Umbilical cord (tissue), 2 donors: Measurements from ENCODE around the gene BMPR2. TPM values are rescaled to one million over a fixed set of nuclear protein-coding genes. Genes with fewer than 3 reads are reported as not detected.
A peak's percentile ranks its signal among the peaks of the same experiment; 100 is the strongest.

Source experiments
- DNase-seq: peaks from one replicate; pipeline ENCODE4 v3.0.0-alpha.2; 2015; ENCODE audit warnings: low spot score
- total RNA-seq: library from RNA; depleted of rRNA; stranded (reverse); fragments of >200 nt; gene quantifications from one replicate; pipeline ENCODE4 v1.2.3, GENCODE V29; 2014; ENCODE audit warnings: low replicate concordance; ENCODE audit not compliant: insufficient read depth

The BMPR2 gene
- total RNA-seq, 1 donor from 2014 or later: 37.6 TPM

DNA sequence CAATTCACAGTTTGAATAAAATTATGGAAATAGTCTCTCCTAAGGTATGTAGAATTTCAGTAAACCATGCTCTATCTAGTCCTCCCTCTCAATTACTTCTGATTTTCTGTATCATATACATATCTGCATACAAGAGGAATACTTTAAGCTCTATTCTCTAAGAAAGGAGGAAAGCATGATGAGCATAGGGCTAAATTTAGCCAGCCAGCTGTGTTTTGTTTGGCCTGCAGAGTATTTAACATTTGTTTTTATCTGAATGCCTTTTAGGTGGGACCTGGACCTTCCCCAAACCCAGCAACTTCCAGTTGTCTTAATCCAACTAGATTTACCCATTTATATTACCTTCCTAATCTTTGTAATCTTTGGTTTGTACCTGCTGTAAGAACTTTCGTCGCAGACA, 216.4 kb downstream of the BMPR2 start:
- DNase-seq: peak; percentile 33

DNA sequence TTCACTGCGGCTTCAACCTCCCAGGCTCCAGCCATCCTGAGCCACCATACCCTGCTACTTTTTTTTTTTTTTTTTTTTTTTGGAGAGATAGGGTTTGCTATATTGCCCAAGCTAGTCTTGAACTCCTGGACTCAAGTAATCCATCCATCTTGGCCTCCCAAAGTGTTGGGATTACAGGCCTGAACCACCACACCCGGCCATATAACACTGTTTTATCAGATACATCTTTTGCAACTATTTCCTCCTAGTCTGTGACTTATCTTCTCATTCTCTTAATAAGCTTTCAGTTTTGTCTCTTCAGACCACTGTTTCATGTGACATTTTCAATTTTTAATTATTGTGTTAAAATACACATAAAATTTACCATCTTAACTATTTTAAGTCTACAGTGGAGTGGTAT, 223.0 kb downstream of the BMPR2 start:
- DNase-seq: no peak

DNA sequence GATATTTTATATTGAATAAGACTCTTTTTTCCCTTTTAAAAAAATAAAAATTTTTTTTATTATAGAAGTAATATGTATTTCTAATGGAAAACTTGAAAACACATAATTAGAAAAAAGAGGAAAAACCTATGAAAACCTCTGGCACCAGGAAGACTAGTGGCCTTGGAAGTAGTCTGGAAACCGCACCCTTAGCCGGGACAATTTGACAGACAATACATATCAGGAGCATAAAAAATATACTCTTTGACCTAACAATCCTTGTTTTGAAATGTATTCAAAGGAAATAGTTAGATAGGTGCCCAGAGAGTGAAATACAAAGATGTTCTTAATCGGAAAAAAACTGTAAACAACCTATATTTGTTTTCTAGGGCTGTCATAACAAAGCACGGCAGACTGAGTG, 223.8 kb downstream of the BMPR2 start:
- no peak for DNase-seq

DNA sequence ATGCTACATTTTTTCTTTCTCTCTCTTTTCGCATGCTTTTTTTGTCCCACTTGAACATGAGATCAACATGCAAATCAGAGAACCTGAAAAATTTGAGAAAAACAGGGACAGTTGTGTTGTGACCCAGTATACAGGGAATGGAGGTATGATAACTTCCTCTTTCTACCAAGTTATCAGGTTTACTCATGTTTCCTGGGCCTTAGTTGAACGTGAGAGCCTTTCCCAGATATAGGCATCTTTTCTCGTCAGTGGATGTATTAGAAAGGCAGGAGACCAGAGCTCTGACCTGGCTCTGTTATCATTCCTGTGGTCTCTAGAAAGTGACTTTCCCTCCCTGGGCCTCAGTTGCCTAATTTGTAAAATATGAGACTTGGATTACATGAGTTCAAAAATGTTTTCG, 228.6 kb downstream of the BMPR2 start:
- DNase-seq: no peak

DNA sequence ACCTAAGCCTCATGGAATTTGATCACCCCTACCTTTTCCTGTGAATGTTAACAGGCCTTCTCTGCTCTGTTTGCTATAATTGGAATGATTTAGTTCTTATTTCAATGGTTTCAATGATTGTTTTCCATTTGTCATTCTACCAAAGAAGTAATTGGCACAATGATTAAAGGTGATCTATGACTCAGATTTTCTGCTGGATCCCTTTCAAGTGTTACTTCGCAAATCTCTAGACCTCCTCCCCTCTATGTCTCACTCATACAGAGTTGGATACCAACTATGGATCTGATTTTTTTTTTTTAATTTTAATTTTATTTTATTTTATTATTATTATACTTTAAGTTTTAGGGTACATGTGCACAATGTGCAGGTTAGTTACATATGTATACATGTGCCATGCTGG, 229.0 kb downstream of the BMPR2 start:
- no peak for DNase-seq

DNA sequence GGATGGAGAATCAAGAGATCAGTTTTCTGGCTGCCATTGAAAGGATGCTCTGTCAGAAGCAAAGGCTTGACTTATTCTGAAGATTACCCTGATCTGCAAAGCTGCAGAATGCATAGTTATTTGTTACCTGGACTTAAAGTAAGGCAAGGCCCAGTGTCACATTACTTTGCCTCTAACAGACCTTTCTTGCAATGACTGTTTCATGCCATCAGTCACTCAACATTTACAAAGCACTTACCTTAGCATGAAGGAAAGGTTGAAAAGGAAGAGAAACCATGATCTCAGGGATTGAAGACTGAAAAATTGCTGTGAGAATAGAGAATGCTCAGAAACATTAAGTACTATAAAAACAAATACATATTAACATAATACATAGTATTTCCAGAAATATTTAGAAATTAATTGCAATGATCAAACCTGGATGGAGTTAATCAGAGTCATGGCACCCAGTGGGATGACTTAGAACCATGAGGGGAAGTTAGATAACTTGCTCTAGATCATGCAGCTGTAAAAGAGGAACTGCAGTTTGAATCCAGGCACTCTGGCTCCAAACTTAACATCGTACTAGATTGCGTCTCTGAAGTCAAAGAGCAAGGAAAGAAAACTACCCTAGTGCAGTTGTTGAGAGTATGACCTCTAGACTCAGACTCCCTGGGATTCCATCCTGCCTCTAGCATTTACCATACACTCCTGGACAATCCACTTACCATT, 232.2 kb downstream of the BMPR2 start:
- DNase-seq: no peak

DNA sequence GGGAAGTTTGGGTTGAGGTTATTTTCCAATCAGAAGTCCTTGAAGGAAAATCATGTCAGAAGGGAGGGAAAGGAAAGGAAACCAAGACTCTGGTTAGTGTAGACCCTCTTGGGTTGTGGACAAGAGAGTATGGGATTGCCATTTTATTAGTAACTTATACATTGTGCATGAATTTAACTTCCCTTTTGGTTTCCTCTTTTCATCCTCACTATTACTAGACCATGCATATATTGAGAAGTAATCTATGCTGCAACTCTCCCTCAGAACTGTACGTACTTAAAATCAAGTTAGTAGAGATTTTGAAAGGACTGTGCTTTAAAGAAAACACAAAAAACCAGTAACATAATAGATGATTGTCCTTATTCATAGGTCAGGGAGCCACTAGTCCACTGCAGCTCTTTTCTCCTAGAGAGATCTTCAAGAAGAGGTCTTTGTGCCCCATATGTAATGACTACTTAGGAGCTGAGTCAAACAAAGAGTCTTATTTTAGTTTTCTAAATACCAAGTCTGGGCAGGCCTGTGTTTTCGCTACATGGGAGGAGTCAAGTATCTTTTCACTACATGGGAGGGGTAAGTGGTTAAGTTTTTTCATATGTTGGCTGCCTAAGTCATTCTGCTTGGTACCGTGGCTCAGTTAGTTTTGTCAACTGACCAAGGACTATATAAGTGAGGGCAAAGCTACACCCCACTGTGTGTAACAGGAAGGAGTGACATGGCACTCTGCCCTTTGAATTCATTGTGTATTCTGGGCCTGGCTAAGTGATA, 233.4 kb downstream of the BMPR2 start:
- no peak for DNase-seq

DNA sequence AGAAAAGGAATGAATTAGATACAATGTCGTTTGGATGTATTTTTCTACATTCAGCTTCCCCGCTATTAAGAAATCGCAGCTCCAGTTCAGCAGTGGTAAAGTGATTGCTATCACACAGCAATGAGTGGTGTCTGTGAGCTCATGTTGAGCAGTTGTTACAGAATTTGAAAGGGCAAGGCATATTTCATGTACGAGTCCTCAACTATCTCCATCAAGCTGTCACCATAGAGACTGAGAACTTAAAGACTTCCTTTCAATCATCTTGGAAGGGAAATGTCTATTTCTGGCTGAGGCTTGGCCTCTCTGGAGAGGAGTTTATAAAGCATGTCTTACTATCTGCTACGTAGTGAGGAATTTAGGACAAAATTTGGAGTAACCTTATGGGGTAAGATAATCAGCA, 234.3 kb downstream of the BMPR2 start:
- no peak for DNase-seq

DNA sequence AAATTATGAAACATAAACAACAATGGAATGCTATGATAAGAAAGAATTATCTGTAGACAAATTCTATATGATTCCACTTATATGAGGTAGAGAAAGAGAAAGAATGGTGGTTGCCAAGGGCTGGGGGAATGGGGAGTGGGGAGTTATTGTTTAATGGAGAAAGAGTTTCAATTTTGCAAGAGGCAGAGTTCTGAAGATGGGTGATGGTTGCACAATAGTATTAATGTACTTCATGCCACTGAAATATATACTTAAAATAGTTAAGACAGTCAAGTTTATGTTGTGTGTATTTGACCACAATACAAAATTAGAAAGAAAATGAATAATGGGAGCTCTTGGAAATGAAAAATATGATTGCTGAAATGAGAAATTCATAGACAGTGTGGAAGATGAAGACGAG, 236.0 kb downstream of the BMPR2 start:
- DNase-seq: no peak

DNA sequence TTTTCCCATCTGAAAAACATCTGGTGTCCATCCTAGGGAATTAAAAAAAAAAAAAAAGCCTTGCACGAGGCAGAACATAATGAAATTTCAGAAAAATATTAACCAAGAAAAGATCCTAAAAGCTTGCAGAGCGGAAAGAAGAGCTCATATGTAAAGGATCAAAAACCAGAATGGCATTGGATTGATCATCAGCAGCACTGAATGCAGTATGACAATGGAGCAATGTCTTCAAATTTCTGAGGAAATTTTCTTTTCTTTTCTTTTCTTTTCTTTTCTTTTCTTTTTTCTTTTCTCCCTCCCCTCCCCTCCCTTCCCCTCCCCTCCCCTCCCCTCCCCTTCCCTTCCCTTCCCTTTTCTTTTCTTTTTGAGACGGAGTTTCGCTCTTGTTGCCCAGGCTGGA, 237.4 kb downstream of the BMPR2 start:
- DNase-seq: no peak

Other genes starting within 250 kb of the BMPR2 start
- 73.4 TPM for gene SUMO1, start 137.7 kb upstream of the BMPR2 start, total RNA-seq
- gene NOP58, start 110.6 kb upstream of the BMPR2 start, total RNA-seq: 48.4 TPM